HepG2 (cell line): ENCODE data around the gene LRPAP1. TPM values are rescaled to one million over a fixed set of nuclear protein-coding genes. Genes with fewer than 3 reads are reported as not detected.
"Not testable (repeated sequence)": the region's sequence is repeated elsewhere in the genome, so short reads cannot be mapped to it uniquely, and the experiment has no call there.

Experiments
- ATAC-seq: fragments of 200-7000 bp; cut with Tn5 transposase; 3 replicates; pipeline ENCODE4 v1.9.1; 2020; ENCODE audit warnings: mild to moderate bottlenecking, moderate library complexity
- BruUV-seq: library from RNA; stranded (reverse); fragments of 400-500 nt; replicated peaks from 2 replicates; lab custom pipeline; 2021; lab: Mats Ljungman, UMichigan
- CTCF ChIA-PET: fragments of 300-600 bp; formaldehyde crosslinking; extraction: SDS; loops from one replicate; lab custom pipeline; 2021; ENCODE audit warnings: low total read pairs, inconsistent platforms, low intra/inter-chr PET ratio; lab: Yijun Ruan, JAX
- POLR2A ChIA-PET: fragments of 350-600 bp; sonication (Branson Sonifier 250); formaldehyde crosslinking; loops from one replicate; lab custom pipeline; 2020; ENCODE audit warnings: antibody characterized with exemption, inconsistent platforms; lab: Yijun Ruan, JAX
- DNase-seq: peaks from one replicate; pipeline ENCODE4 v3.0.0-alpha.2; 2015; ENCODE audit warnings: low spot score
- FAIRE-seq: peaks from 3 replicates; lab custom pipeline; 2011; peaks lifted over from hg19 to GRCh38; lab: Jason Lieb, UNC
- H2AFZ ChIP-seq: one replicate; pipeline ENCODE4 v1.6.1; 2011; ENCODE audit warnings: low read length, inconsistent platforms
- H3K27ac ChIP-seq: fragments of 300-600 bp; 3 replicates; pipeline ENCODE4 v1.8.0; 2011; ENCODE audit warnings: mixed run types, mild to moderate bottlenecking, mixed read lengths, low read length, inconsistent platforms; ENCODE audit not compliant: insufficient read depth; ENCODE audit errors: extremely low read length
- H3K27me3 ChIP-seq, 2 experiments: fragments of 200-600 bp in 1 of 2; 2 replicates in 1 of 2; 3 replicates in 1 of 2; pipeline versions ENCODE4 v1.6.0 to v1.8.0; 2011; ENCODE audit warnings: low read length in 2 of 2, mild to moderate bottlenecking in 2 of 2, moderate library complexity in 2 of 2, inconsistent platforms in 1 of 2; ENCODE audit not compliant: insufficient read depth in 2 of 2, control insufficient read depth in 1 of 2
- H3K36me3 ChIP-seq, 2 experiments: fragments of 200-600 bp in 1 of 2; replicated peaks in 1 of 2; 2 replicates in 1 of 2; 3 replicates in 1 of 2; pipeline versions ENCODE4 v1.5.1 to v1.8.0; 2011; ENCODE audit warnings: low read length in 2 of 2, inconsistent platforms in 1 of 2; ENCODE audit not compliant: insufficient read depth in 2 of 2, control insufficient read depth in 1 of 2
- H3K4me1 ChIP-seq: 2 replicates; pipeline ENCODE4 v1.5.1; 2012; ENCODE audit warnings: low read length, inconsistent platforms; ENCODE audit not compliant: insufficient read depth
- H3K4me2 ChIP-seq: 2 replicates; pipeline ENCODE4 v1.6.0; 2011; ENCODE audit warnings: low read depth, low read length, inconsistent platforms
- H3K4me3 ChIP-seq, 3 experiments: fragments of 200-600 bp in 1 of 3; sonication (generic), shearing (Covaris generic) in 1 of 3; replicated peaks in 1 of 3; 2 replicates each; pipeline ENCODE4 v1.5.1; 2011 to 2016; ENCODE audit warnings: low read length in 3 of 3, inconsistent platforms in 2 of 3, low read depth in 2 of 3, mild to moderate bottlenecking in 2 of 3, control low read depth in 1 of 3, mixed read lengths in 1 of 3; ENCODE audit not compliant: insufficient read depth in 1 of 3
- H3K79me2 ChIP-seq: one replicate; pipeline ENCODE4 v1.6.1; 2011; ENCODE audit warnings: low read length, inconsistent platforms; ENCODE audit not compliant: insufficient read depth
- H3K9ac ChIP-seq: 2 replicates; pipeline ENCODE4 v1.6.0; 2011; ENCODE audit warnings: mild to moderate bottlenecking, low read depth, low read length, inconsistent platforms; ENCODE audit not compliant: insufficient read depth
- H3K9me3 ChIP-seq: 2 replicates; pipeline ENCODE4 v1.5.1; 2012; ENCODE audit warnings: mild to moderate bottlenecking, low read length
- H4K20me1 ChIP-seq: 2 replicates; pipeline ENCODE4 v1.6.0; 2011; ENCODE audit warnings: inconsistent platforms, mild to moderate bottlenecking, low read length, moderate library complexity; ENCODE audit not compliant: insufficient read depth
- FOXM1 ChIP-seq: sonication (generic); formaldehyde crosslinking; IDR thresholded peaks from 2 replicates; pipeline ENCODE4 v1.5.0; 2020; ENCODE audit warnings: missing genetic modification reagents
- XBP1 ChIP-seq: sonication (generic); formaldehyde crosslinking; IDR thresholded peaks from 2 replicates; pipeline ENCODE4 v1.5.0; 2020; ENCODE audit warnings: missing genetic modification reagents
- ZBTB3 ChIP-seq: sonication (generic); formaldehyde crosslinking; IDR thresholded peaks from 2 replicates; pipeline ENCODE4 v1.4.0; 2020; ENCODE audit warnings: low read depth, mild to moderate bottlenecking, moderate library complexity, missing genetic modification reagents, borderline replicate concordance
- ZNF333 ChIP-seq: sonication (generic); formaldehyde crosslinking; IDR thresholded peaks from 2 replicates; pipeline ENCODE4 v1.4.0; 2020; ENCODE audit warnings: mild to moderate bottlenecking, missing genetic modification reagents, borderline replicate concordance
- WGBS: methylation state at CpG from one replicate; pipeline ENCODE4 v1.1.6; 2017; ENCODE audit warnings: low lambda C conversion rate; 5-methylcytosine and 5-hydroxymethylcytosine counted together
- in situ Hi-C: cut with HindIII; loops from 2 replicates; pipeline ENCODE4 v1.10.0; 2017; ENCODE audit warnings: low pct_unique_long_range_greater_than_20kb; ENCODE audit not compliant: extremely low pct_ligation_motif_present
- intact Hi-C: fragments of 100-400 bp; cut with micrococcal nuclease; formaldehyde crosslinking; loops from one replicate; pipeline ENCODE4 v1.10.0; 2022; ENCODE audit not compliant: unreplicated experiment
- polyA plus RNA-seq, 8 experiments: library from polyadenylated mRNA; depleted of rRNA in 3 of 8; stranded (reverse) in 7 of 8; unstranded in 1 of 8; fragments of >200 nt; fragmentation: Illumina TruSeq in 4 of 8; extraction: Trizol in 4 of 8; gene quantifications; 2 replicates each; pipeline versions ENCODE4 v1.2.1 to v1.2.3, GENCODE V29; 2011 to 2016; ENCODE audit warnings: low read depth in 4 of 8, missing spikeins in 1 of 8, mixed read lengths in 1 of 8; ENCODE audit not compliant: insufficient read depth in 1 of 8
- total RNA-seq, 5 experiments: library from RNA; depleted of rRNA; stranded (reverse); fragments of >200 nt; fragmentation: Illumina TruSeq; extraction: Trizol; gene quantifications; 2 replicates each; pipeline ENCODE4 v1.2.3, GENCODE V29; 2016; ENCODE audit warnings: low read depth in 1 of 5
- TF ChIP-seq, protein P1 (sequence below): sonication (generic); IDR thresholded peaks from 2 replicates; pipeline ENCODE4 v1.6.1; 2016; ENCODE audit warnings: low read depth, borderline replicate concordance

The LRPAP1 gene
- total and polyA plus RNA-seq, 2 of the 13 experiments (the other 11 are each of a cell fraction or from before 2014, with no cell fraction given), result 153 to 191 TPM

DNA sequence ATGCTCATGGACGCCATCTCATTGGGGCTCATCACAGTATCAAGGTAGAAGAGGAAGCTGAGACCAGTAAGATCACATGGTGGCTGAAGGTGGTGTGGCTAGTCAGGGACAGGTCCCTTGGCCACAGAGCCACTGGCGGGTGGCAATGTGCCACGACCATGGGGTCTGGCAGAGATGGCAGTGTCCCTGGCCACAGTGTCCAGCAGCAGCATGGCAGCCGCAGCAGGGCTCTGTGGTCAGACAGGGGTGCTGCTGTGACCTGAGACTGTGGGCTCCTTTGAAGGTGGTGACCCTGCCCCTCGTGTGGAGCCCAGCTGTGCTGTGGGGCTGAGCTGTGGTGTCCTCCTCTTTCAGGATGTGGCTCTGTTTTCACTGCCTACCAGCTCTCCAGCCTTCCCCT, 71.3 kb downstream of the LRPAP1 start:
- Histone ChIP-seq H3K4me3 (no peak overlapping the region; a peak in 1 of 6 replicates), H3K9ac (no peak overlapping the region), H3K4me1 (peaks cover 23% of the 10 kb centered on the region), H3K27ac (no peak overlapping the region), H3K4me2 (no peak overlapping the region), H3K9me3 (no peaks in the 10 kb centered on the region), H3K27me3 (peaks cover 17 to 59% of the 10 kb centered on the region in 2 experiments), H2AFZ (no peak overlapping the region), H3K79me2 (no peaks in the 10 kb centered on the region), H4K20me1 (no peaks in the 10 kb centered on the region), H3K36me3 (no peaks in the 10 kb centered on the region)
- in situ Hi-C loops (no loop called here), intact Hi-C loops (no loop called here)
- ChIA-PET CTCF (no interaction called here), POLR2A (no interaction called here)
- FAIRE-seq (no peak), ATAC-seq (no peak), DNase-seq (no peak)
- WGBS, result 71% methylated on average over 1 of the region's 5 CpGs
- no peak for TF ChIP-seq XBP1 (CRISPR knock-in tag)
- no peak for TF ChIP-seq FOXM1
- no peak for TF ChIP-seq ZNF333
- TF ChIP-seq, protein P1, sequence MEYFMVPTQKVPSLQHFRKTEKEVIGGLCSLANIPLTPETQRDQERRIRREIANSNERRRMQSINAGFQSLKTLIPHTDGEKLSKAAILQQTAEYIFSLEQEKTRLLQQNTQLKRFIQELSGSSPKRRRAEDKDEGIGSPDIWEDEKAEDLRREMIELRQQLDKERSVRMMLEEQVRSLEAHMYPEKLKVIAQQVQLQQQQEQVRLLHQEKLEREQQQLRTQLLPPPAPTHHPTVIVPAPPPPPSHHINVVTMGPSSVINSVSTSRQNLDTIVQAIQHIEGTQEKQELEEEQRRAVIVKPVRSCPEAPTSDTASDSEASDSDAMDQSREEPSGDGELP, result no peak
- no peak for TF ChIP-seq ZBTB3 (CRISPR knock-in tag)
- no TSS peak for BruUV-seq

DNA sequence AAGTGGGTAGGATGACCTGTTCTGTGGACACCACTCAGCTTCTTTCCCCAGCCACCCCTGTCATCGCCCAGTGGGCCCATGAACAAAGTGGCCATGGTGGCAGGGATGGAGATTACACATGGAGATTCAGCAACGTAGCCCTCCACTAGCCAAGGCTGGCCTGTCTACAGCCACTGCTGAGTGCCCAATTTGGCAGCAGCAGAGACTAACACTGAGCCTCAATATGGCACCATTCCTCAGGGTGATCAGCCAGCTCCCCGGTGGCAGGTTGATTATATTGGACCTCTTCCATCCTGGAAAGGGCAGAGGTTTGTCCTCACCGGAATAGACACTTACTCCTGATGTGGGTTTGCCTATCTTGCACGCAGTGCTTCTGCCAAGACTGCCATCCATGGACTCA, 73.1 kb downstream of the LRPAP1 start:
- in situ Hi-C loops, H3K9me3 ChIP-seq, POLR2A ChIA-PET, BruUV-seq, H4K20me1 ChIP-seq, H3K4me2 ChIP-seq, FAIRE-seq, ATAC-seq, H3K79me2 ChIP-seq, DNase-seq, H3K9ac ChIP-seq, intact Hi-C loops, CTCF ChIA-PET, H2AFZ ChIP-seq, H3K27ac ChIP-seq, H3K4me3 ChIP-seq, H3K36me3 ChIP-seq: not testable (repeated sequence)
- Histone ChIP-seq H3K4me1 (peaks cover 22% of the 10 kb centered on the region), H3K27me3 (peaks cover 7 to 41% of the 10 kb centered on the region in 2 experiments)
- 43% methylated on average over 3 of the region's 5 CpGs for WGBS
